NCI-H2227 treated with DMSO at 0.1 percent for 48 hours (cell line): ENCODE results near the gene ITIH4.

Experiments
- DNase-seq: peaks from one replicate; lab custom pipeline; 2025; lab: John Stamatoyannopoulos, UW

ITIH4 gene

GRCh38 chr3:52848617-52849016 is 18.1 kb upstream of the ITIH4 start:
- DNase-seq, result no peak

- no peak for DNase-seq
Measured at GRCh38 chr3:52847726-52848125, 17.3 kb upstream of the ITIH4 start.

GRCh38 chr3:52847241-52847640 is 16.8 kb upstream of the ITIH4 start:
- no peak for DNase-seq

- DNase-seq, result no peak
Measured at GRCh38 chr3:52846432-52846965, 16.0 kb upstream of the ITIH4 start.

- DNase-seq, result peak; percentile 1
Measured at GRCh38 chr3:52845691-52846431, 15.4 kb upstream of the ITIH4 start.

GRCh38 chr3:52845157-52845556 is 14.7 kb upstream of the ITIH4 start:
- DNase-seq, result no peak

- DNase-seq, result no peak
Measured at GRCh38 chr3:52844290-52844975, 14.0 kb upstream of the ITIH4 start.

GRCh38 chr3:52843881-52844280 is 13.4 kb upstream of the ITIH4 start:
- DNase-seq, result no peak

- DNase-seq, result no peak
Measured at GRCh38 chr3:52843108-52843865, 12.8 kb upstream of the ITIH4 start.

- DNase-seq, result no peak
Measured at GRCh38 chr3:52842424-52842823, 12.0 kb upstream of the ITIH4 start.

- DNase-seq, result no peak
Measured at GRCh38 chr3:52841981-52842340, 11.5 kb upstream of the ITIH4 start.

- no peak for DNase-seq
Measured at GRCh38 chr3:52841211-52841980, 10.9 kb upstream of the ITIH4 start.

- DNase-seq, result no peak
Measured at GRCh38 chr3:52839892-52840545, 9.5 kb upstream of the ITIH4 start.

GRCh38 chr3:52839268-52839575 is 8.8 kb upstream of the ITIH4 start:
- DNase-seq, result no peak

GRCh38 chr3:52838561-52839267 is 8.2 kb upstream of the ITIH4 start:
- DNase-seq, result no peak

GRCh38 chr3:52836986-52837385 is 6.5 kb upstream of the ITIH4 start:
- DNase-seq, result no peak

- no peak for DNase-seq
Measured at GRCh38 chr3:52836471-52836845, 6.0 kb upstream of the ITIH4 start.

- no peak for DNase-seq
Measured at GRCh38 chr3:52835766-52836470, 5.4 kb upstream of the ITIH4 start.

- DNase-seq, result peak; percentile 1
Measured at GRCh38 chr3:52834871-52835501, 4.5 kb upstream of the ITIH4 start, which contains the start of gene MUSTN1. MUSTN1 (minus strand) TSS chr3:52835019; CDS start chr3:52834948, 71 bp downstream.

GRCh38 chr3:52833202-52833601 is 2.7 kb upstream of the ITIH4 start:
- no peak for DNase-seq
